NCI-H2196 treated with DMSO at 0.1 percent for 48 hours (cell line): ENCODE measurements around the gene CHST11.
A peak's percentile ranks its signal among the peaks of the same experiment; 100 is the strongest.

Experiments used
- DNase-seq: peaks from one replicate; lab custom pipeline; 2025; ENCODE audit not compliant: unreplicated experiment; lab: John Stamatoyannopoulos, UW

Gene CHST11

GRCh38 chr12:104687823-104688573, 231.2 kb downstream of the CHST11 start:
- DNase-seq: no peak

DNA sequence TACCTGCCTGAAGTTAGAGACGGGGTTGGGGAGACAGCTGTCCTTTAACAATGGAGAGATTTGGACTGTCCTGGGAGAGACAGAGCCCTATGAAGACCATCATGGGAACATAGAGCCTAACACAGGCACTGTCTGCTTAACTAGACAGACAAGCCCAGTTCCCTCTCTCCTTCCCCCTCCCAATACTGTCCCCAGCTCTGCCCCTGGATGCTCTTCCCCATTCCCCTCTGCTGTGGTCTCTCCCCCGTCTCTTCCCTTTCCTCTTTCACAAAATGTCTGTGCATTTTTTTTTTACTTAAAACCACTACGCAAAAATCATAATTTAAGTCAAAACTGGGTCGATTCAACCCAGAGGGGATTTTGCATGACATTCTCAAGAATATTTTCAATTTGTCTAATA, 232.9 kb downstream of the CHST11 start:
- no peak for DNase-seq

DNA sequence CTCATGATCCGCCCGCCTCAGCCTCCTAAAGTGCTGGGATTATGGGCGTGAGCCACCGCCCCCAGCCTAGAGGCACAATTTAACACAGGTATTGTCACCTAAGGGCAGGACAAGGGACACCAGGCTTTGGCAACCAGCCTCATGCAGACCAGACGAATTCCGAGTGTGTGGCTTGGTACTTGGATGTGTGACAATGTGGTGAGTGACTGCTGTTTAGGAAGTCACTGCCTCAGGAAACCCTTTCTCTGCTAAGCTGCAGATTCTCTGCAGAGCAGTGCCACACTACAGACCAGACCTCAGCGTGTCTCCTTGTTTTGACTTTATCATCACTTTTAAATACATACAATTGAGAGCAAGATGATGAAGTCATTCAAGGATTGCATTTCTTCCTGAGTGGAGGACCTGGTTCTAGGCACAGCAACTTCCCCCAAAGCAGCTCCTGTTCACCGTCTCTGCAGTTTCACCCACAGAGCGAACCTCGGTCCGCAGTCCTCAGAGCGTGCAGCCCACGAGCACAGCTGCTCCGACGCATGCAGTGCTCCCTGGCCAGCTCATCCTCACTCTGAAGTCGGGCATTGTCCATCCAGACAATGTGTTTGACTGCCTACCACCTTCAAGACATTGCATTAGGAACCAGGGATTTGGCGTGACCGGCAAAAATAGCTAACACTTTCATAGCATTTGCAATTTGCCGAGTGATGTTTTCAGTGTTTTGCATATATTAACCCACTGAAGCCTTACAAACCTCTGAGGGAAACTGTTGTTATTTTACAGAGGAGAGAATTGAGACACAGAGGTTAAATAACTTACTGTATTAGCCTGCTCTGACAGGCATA, 235.2 kb downstream of the CHST11 start:
- no peak for DNase-seq

DNA sequence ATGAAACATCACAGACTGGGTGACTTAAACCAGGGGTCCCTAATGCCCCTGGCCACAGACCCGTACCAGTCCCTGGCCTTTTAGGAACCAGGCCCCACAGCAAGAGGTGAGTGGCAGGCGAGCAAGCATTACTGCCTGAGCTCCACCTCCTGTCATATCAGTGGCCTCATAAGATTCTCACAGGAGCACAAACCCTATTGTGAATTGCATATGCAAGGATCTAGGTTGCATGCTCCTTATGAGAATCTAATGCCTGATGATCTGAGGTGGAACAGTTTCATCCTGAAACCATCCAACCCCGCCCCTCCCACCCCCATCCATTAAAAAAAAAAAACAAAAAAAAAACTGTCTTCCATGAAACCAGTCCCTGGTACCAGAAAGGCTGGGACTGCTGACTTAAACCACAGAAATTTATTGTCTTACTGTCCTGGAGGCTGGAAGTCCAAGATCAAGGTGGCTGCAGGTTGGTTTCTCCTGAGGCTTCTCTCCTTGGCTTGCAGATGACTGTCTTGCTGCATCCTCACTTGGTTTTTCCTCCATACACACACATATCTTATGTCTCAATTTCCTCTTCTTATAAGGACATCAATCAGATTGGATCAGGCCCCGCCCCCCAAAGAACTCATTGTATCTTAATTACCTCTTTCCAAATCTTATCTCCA, 235.9 kb downstream of the CHST11 start:
- no peak for DNase-seq

DNA sequence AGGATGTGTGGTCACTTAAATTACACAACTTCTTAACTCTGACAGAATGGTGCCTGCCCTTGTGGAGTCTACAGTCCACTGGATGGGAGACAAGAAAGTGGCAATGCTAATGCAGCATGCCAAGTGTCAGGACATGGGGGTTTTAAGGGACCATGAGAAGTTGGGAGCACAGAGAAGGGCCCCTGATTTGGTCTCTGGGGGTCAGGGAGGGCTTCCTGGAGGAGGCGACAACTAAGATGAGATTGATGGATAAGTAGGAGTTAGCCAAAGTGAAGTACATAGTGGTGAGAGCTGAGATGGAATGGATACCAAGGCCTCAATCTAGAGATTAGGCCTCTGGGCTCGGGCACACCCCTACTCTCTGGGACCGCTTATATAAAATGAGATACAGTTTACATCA, 236.7 kb downstream of the CHST11 start:
- DNase-seq: no peak

DNA sequence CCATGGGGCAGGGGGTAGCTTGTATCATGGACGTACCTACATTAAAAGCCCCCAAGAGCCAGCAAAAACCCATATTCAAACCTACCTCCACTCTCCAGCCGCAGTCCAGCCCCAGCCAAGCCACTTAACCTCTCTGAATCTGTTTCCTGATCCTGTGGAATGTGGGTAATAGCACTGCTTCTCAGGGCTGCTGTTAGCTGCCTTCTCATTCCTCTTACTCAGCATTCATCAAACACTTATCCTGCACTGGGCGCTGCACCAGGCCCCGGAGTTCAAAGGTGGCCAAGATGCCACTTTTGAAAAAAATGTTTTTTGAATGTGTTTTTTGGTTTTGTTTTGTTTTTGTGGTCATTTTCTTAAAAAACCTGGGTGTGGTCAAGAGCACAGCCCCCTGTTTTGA, 237.4 kb downstream of the CHST11 start:
- no peak for DNase-seq

DNA sequence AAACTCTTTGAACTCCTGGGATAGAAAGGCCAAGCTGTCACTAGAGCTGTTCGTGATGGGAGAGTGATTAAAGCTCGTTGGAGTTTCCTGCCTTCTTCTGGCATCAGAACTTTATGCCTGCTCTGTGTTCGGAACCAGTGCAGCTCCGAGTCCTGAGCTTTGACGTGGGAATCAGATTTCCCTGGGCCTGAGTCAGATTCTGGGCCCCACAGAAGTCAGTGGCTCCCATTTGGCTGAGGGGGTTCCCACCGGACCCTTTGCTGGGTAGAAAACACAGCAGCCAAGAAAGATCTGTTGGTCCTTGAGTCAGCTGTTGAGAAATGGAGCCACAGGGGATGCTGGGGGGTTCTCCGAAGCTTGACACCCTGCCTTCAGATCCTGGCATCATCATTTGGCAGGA, 238.0 kb downstream of the CHST11 start:
- DNase-seq: no peak

- DNase-seq: peak; percentile 39
Observed at GRCh38 chr12:104695453-104696148, 238.9 kb downstream of the CHST11 start.

GRCh38 chr12:104697186-104697585, 240.4 kb downstream of the CHST11 start:
- DNase-seq: no peak

GRCh38 chr12:104698871-104699270, 242.1 kb downstream of the CHST11 start:
- no peak for DNase-seq

DNA sequence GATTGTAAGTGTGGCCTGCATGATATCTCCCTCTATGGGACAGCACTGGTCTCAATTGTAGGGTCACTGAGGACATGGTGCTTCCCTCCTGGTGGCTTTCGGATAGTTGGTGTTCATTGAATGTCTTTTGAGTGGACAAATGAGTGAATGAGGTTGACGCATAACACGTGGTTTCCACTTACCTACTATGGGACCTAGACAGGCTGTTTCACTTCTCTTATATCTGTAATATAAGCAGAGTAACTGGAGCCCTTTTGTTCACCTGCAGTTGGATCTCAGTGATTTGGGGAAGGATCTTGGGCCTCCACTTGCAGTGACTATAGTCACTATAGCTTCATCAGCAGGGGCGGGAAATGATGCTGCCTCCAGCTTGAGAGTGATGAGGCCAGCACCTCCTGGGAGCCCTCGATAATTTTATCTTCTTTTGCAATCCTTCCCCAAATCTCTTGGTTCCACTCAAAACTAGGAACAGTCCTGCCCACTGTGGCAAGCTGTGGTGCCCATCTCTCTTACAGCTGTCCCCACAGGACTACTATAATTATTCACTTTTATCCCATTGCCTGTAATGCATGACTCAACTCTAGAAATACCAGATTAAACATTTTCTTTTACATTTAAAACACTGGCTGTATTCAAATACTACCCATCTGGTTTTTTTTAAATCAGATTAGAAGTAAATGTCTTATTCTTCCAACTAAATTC, 242.9 kb downstream of the CHST11 start:
- no peak for DNase-seq

- DNase-seq: no peak
Observed at GRCh38 chr12:104700324-104700723, 243.6 kb downstream of the CHST11 start.

- DNase-seq: no peak
Observed at GRCh38 chr12:104701301-104701700, 244.6 kb downstream of the CHST11 start.

- no peak for DNase-seq
Observed at GRCh38 chr12:104701756-104702155, 245.0 kb downstream of the CHST11 start.

- no peak for DNase-seq
Observed at GRCh38 chr12:104702565-104703139, 245.9 kb downstream of the CHST11 start.

GRCh38 chr12:104703372-104703771, 246.6 kb downstream of the CHST11 start:
- DNase-seq: no peak

- DNase-seq: no peak
Observed at GRCh38 chr12:104704224-104704779, 247.6 kb downstream of the CHST11 start.

GRCh38 chr12:104707194-104707593, 250.4 kb downstream of the CHST11 start:
- DNase-seq: no peak

GRCh38 chr12:104707794-104708558, 251.2 kb downstream of the CHST11 start:
- DNase-seq: no peak
